Neural cell (in vitro differentiated cells): Measurements from ENCODE around the gene PDIA2. TPM values are rescaled to one million over a fixed set of nuclear protein-coding genes. Genes with fewer than 3 reads are reported as not detected.

ENCODE experiments used
- H2AFZ ChIP-seq: fragments of 200-600, 300-800 bp; sonication (generic), shearing (Covaris generic); 2 replicates; pipeline ENCODE4 v1.6.0; 2014; ENCODE audit warnings: low read depth, mild to moderate bottlenecking, antibody characterized with exemption, low read length, moderate library complexity
- H3F3A ChIP-seq: fragments of 200-600 bp; shearing (Covaris generic); 2 replicates; pipeline ENCODE4 v1.6.1; 2016; ENCODE audit warnings: mild to moderate bottlenecking, moderate library complexity, mixed read lengths, antibody characterized with exemption, low read length; ENCODE audit not compliant: insufficient read depth, poor library complexity, severe bottlenecking
- H3K27ac ChIP-seq: fragments of 200-600, 300-800 bp; sonication (generic), shearing (Covaris generic); 2 replicates; pipeline ENCODE4 v1.5.1; 2014; ENCODE audit warnings: mild to moderate bottlenecking, low read length, moderate library complexity
- H3K27me3 ChIP-seq: fragments of 300-800, 200-600 bp; sonication (generic), shearing (Covaris generic); 2 replicates; pipeline ENCODE4 v1.6.0; 2014; ENCODE audit warnings: mild to moderate bottlenecking, low read depth, low read length, moderate library complexity; ENCODE audit not compliant: insufficient read depth
- H3K36me3 ChIP-seq: fragments of 300-800, 200-600 bp; sonication (generic), shearing (Covaris generic); 2 replicates; pipeline ENCODE4 v1.5.1; 2014; ENCODE audit warnings: mild to moderate bottlenecking, antibody characterized with exemption, low read length, moderate library complexity; ENCODE audit not compliant: insufficient read depth
- H3K4me2 ChIP-seq: fragments of 300-800, 200-600 bp; sonication (generic), shearing (Covaris generic); 2 replicates; pipeline ENCODE4 v1.6.0; 2014; ENCODE audit warnings: mild to moderate bottlenecking, low read length
- H3K4me3 ChIP-seq: fragments of 300-800, 200-600 bp; sonication (generic), shearing (Covaris generic); 2 replicates; pipeline ENCODE4 v1.5.1; 2014; ENCODE audit warnings: mild to moderate bottlenecking, low read length, moderate library complexity
- H3K79me2 ChIP-seq: fragments of 200-600 bp; shearing (Covaris generic); replicated peaks from 2 replicates; pipeline ENCODE4 v1.6.0; 2014; ENCODE audit warnings: mild to moderate bottlenecking, low read length, moderate library complexity; ENCODE audit not compliant: insufficient read depth
- H3K9ac ChIP-seq: fragments of 300-800, 200-600 bp; sonication (generic), shearing (Covaris generic); 2 replicates; pipeline ENCODE4 v1.6.1; 2016; ENCODE audit warnings: mild to moderate bottlenecking, low read length, mixed read lengths
- H3K9me2 ChIP-seq: fragments of 200-600 bp; shearing (Covaris generic); 2 replicates; pipeline ENCODE4 v1.6.1; 2016; ENCODE audit warnings: mild to moderate bottlenecking, low read length, mixed read lengths; ENCODE audit not compliant: insufficient read depth
- H3K9me3 ChIP-seq: fragments of 200-600, 300-800 bp; sonication (generic), shearing (Covaris generic); 2 replicates; pipeline ENCODE4 v1.6.1; 2016; ENCODE audit warnings: mild to moderate bottlenecking, mixed run types, low read length, moderate library complexity, mixed read lengths
- H4K20me1 ChIP-seq: fragments of 200-600 bp; shearing (Covaris generic); 2 replicates; pipeline ENCODE4 v1.6.1; 2016; ENCODE audit warnings: mild to moderate bottlenecking, mixed run types; ENCODE audit not compliant: insufficient read depth
- CTCF ChIP-seq: fragments of 450-650 bp; IDR thresholded peaks from 2 replicates; pipeline ENCODE4 v1.5.1; 2014; ENCODE audit warnings: antibody characterized with exemption, mild to moderate bottlenecking, moderate library complexity; ENCODE audit not compliant: poor library complexity, severe bottlenecking
- EP300 ChIP-seq: fragments of 450-650 bp; conservative IDR thresholded peaks from 2 replicates; pipeline ENCODE4 v1.6.1; 2014; ENCODE audit warnings: antibody characterized with exemption, mild to moderate bottlenecking, moderate library complexity; ENCODE audit not compliant: poor library complexity, severe bottlenecking
- EZH2 ChIP-seq: fragments of 200-600, 300-800 bp; shearing (Covaris generic), sonication (generic); IDR thresholded peaks from 2 replicates; pipeline ENCODE4 v1.6.1; 2014; ENCODE audit warnings: antibody characterized with exemption, low read length, borderline replicate concordance, mild to moderate bottlenecking; ENCODE audit not compliant: insufficient read depth, poor library complexity, severe bottlenecking
- MXI1 ChIP-seq: fragments of 450-650 bp; conservative IDR thresholded peaks from 2 replicates; pipeline ENCODE4 v1.6.1; 2014; ENCODE audit warnings: antibody characterized with exemption, mild to moderate bottlenecking; ENCODE audit not compliant: poor library complexity, severe bottlenecking
- POLR2AphosphoS5 ChIP-seq: IDR thresholded peaks from 2 replicates; pipeline ENCODE4 v1.6.1; 2012
- RAD21 ChIP-seq: fragments of 450-650 bp; conservative IDR thresholded peaks from 2 replicates; pipeline ENCODE4 v1.6.1; 2014; ENCODE audit warnings: antibody characterized with exemption, mild to moderate bottlenecking, moderate library complexity
- REST ChIP-seq: IDR thresholded peaks from 2 replicates; pipeline ENCODE4 v1.6.1; 2012; ENCODE audit warnings: borderline replicate concordance
- SMC3 ChIP-seq: fragments of 450-650 bp; conservative IDR thresholded peaks from 2 replicates; pipeline ENCODE4 v1.6.1; 2014; ENCODE audit warnings: antibody characterized with exemption, mild to moderate bottlenecking, moderate library complexity; ENCODE audit not compliant: poor library complexity
- TAF1 ChIP-seq: IDR thresholded peaks from 2 replicates; pipeline ENCODE4 v1.6.1; 2012; ENCODE audit warnings: low read depth
- polyA plus RNA-seq: library from polyadenylated mRNA; depleted of rRNA; stranded (reverse); fragments of >200 nt; gene quantifications from 2 replicates; pipeline ENCODE4 v1.2.3, GENCODE V29; 2014

The PDIA2 gene
- polyA plus RNA-seq, 1 donor from 2014 or later, result 109 TPM

DNA sequence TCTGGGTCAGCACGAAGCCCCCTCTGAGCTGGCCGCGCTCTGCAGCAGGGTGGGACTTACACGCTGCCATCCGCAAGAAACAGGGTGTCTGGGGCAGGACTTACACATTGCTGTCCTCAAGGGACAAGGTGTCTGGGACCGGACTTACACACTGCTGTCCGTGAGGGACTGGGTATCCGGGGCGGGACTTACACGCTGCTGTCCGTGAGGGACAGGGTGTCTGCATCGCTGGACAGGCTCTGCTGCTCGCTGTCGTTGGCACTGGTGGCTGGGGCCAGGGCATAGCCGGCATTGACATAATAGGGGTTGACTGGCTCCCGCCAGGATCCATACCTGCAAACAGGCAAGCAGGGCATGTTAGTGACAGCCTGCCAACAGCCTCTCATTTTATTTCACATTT, 31.4 kb downstream of the PDIA2 start:
- Histone ChIP-seq H3K27ac (no peak overlapping the region), H4K20me1 (no peaks in the 10 kb centered on the region)

DNA sequence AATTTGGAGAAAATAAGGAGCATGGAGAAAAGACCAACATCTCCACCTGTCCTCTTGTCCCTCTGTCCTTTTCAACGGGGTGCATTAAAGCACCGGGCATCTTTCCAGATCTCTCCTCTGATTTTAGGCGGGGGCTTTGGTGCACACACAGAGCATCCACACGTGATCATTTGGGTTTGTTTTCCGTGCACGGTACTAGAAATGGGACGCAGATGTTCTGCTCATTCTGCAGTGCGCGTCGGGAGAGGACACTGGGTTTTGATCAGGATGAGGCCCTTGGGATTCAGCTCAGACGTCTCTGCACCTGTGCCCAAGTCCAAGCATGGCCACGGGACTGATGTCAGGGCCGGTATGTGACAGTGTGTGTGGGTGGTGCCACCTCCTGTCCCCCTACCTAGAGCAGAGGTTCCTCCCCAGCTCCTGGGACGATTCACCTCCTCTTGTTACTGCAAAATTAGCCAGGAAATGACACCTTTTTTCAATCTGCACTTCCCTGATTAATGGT, 31.9 kb downstream of the PDIA2 start:
- Histone ChIP-seq H3K27me3 (no peaks in the 10 kb centered on the region), H3K4me3 (no peak overlapping the region), H3K9ac (no peak overlapping the region), H3K36me3 (no peaks in the 10 kb centered on the region), H3K79me2 (peaks cover under 1% of the 10 kb centered on the region), H3K9me3 (no peaks in the 10 kb centered on the region), H3K4me2 (no peak overlapping the region), H4K20me1 (no peaks in the 10 kb centered on the region), H3F3A (no peaks in the 10 kb centered on the region), H3K9me2 (no peaks in the 10 kb centered on the region), H2AFZ (no peak overlapping the region), H3K27ac (no peak overlapping the region)
- TF ChIP-seq SMC3, result no peak
- no peak for TF ChIP-seq EZH2
- TF ChIP-seq RAD21, result no peak
- TF ChIP-seq EP300, result no peak
- no peak for TF ChIP-seq MXI1
- no peak for TF ChIP-seq REST
- no peak for TF ChIP-seq POLR2AphosphoS5

More for the DNA sequence above, 31.4 kb downstream of the PDIA2 start:
- H3K9ac ChIP-seq, result no peak overlapping the region
- no peak overlapping the region for H3K4me2 ChIP-seq
- no peak overlapping the region for H3K4me3 ChIP-seq
- no peaks in the 10 kb centered on the region for H3K27me3 ChIP-seq
- H3K9me3 ChIP-seq, result no peaks in the 10 kb centered on the region
- no peaks in the 10 kb centered on the region for H3K9me2 ChIP-seq
- no peak for TF ChIP-seq POLR2AphosphoS5
- TF ChIP-seq MXI1, result no peak
- TF ChIP-seq CTCF, result no peak
- TF ChIP-seq SMC3, result no peak
- TF ChIP-seq EZH2, result no peak
- no peak for TF ChIP-seq TAF1
- TF ChIP-seq EP300, result no peak
- no peak for TF ChIP-seq REST
- no peak for TF ChIP-seq RAD21
- no peak overlapping the region for H2AFZ ChIP-seq
- H3K36me3 ChIP-seq, result no peaks in the 10 kb centered on the region
- H3F3A ChIP-seq, result no peaks in the 10 kb centered on the region
- no peaks in the 10 kb centered on the region for H3K79me2 ChIP-seq
